ENCODE data around the gene AKTIP. TPM values are rescaled to one million over a fixed set of nuclear protein-coding genes. Genes with fewer than 3 reads are reported as not detected.
A peak's percentile ranks its signal among the peaks of the same experiment; 100 is the strongest.
"Not testable (repeated sequence)": the region's sequence is repeated elsewhere in the genome, so short reads cannot be mapped to it uniquely, and the experiment has no call there.

The AKTIP gene
- total RNA-seq, 1 donor from 2014 or later = 32.2 TPM

- TF ChIP-seq POLR2A (IDR thresholded peaks at IDR 0.05) = no peak
- no peak for TF ChIP-seq POLR2AphosphoS5 (IDR thresholded peaks at IDR 0.05; ENCODE audit: insufficient read depth in 1 of 2, low read depth in 1 of 2)
- no peak for TF ChIP-seq CTCF (IDR thresholded peaks at IDR 0.05)
- Histone ChIP-seq H3K36me3 (no peaks in the 10 kb centered on the region), H3K27ac (no peak overlapping the region), H3K27me3 (no peaks in the 10 kb centered on the region), H3K4me3 (no peak overlapping the region), H3K4me1 (no peaks in the 10 kb centered on the region), H3K9me3 (no peaks in the 10 kb centered on the region)
- no peak for DNase-seq (ENCODE audit: extremely low spot score in 2 of 2)
- intact Hi-C loops (cut with DNase I) = no loop called here
These were observed 12.8 kb upstream of the AKTIP start for GRCh38 chr16:53515811-53516210.

DNA sequence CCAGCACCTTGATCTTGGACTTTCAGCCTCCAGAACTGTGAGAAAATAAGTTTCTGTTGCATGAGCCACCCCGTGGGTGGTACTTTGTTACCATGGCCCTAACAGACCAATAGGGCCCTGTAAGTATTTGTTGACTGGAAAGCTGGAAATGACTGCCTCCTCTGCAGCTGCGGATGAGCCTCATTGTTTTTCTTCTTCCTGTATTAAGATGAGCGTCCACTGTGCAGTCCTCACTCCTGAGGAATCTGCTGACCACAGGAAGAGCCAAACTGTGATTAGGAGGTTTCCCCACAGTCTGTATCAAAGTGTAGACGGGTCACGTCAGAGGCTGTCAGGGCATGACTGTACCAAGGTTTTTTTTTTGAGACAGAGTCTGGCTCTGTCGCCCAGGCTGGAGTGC, 12.2 kb upstream of the AKTIP start:
- H3K9me3 ChIP-seq = no peaks in the 10 kb centered on the region
- peaks cover 1% of the 10 kb centered on the region for H3K4me1 ChIP-seq
- TF ChIP-seq POLR2A (IDR thresholded peaks at IDR 0.05) = no peak
- no peak for TF ChIP-seq POLR2AphosphoS5 (IDR thresholded peaks at IDR 0.05; ENCODE audit: insufficient read depth in 1 of 2, low read depth in 1 of 2)
- no peak for TF ChIP-seq CTCF (IDR thresholded peaks at IDR 0.05)
- intact Hi-C loops (cut with DNase I) = no loop called here
- H3K27ac ChIP-seq = no peak overlapping the region
- H3K36me3 ChIP-seq = no peaks in the 10 kb centered on the region
- no peaks in the 10 kb centered on the region for H3K27me3 ChIP-seq
- no peak for DNase-seq (ENCODE audit: extremely low spot score in 2 of 2)
- H3K4me3 ChIP-seq = no peak overlapping the region

DNA sequence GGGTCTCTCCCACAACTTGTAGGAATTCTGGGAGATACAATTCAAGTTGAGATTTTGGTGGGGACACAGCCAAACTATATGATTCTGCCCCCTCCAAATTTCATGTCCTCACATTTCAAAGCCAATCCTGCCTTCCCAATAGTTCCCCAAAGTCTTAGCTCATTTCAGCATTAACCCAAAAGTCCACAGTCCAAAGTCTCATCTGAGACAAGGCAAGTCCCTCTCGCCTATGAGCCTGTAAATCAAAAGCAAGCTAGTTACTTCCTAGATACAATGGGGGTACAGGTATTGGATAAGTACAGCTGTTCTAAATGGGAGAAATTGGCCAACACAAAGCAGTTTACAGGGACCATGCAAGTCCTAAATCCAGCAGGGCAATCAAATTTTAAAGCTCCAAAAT, 9.8 kb upstream of the AKTIP start:
- H3K4me3 ChIP-seq; H3K27me3 ChIP-seq; H3K9me3 ChIP-seq; intact Hi-C loops (cut with DNase I); H3K4me1 ChIP-seq; DNase-seq (ENCODE audit: extremely low spot score in 2 of 2); H3K36me3 ChIP-seq; H3K27ac ChIP-seq: not testable (repeated sequence)

DNA sequence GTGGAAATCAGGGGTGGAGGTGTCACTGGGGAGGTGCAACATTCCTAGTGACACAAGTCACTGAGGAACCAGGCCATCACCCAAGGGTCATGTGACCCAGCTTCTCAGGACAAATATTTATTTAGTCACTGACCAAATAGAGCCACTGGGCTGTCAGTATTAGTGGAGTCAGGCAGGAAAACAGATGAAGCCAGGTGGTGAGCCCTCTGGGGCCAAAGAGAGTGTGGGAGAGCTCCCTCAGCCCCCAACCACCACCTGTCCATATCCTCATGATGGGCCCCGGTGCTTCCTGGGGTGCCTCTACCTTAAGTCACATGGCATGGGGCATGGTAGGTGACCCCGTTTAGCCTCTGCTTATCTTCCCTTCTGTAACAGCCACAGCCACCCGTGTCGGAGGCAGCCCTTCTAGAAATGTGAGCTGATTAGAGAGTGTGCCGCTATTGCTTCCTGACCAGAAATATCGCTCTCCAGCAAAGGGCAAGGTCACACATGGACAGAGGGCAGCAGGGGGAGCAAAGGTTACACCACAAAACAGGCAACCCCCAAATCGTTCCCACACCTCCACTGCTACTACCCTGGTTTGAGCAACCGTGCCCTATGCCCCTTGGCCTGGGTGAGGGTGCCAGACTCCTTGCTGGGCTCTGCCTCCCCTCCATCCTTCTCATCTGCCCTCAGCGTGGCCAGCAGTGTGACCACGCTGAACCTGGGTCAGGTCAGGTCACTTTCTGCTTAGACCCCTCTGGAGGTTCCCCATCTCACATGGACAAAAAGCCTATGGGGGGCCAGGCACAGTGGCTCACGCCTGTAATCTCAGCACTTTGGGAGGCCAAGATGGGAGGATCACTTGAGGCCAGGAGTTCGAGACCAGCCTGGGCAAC, 8.6 kb upstream of the AKTIP start:
- Histone ChIP-seq H3K27me3 (no peaks in the 10 kb centered on the region), H3K9me3 (no peaks in the 10 kb centered on the region), H3K4me1 (peaks cover 5% of the 10 kb centered on the region), H3K36me3 (no peaks in the 10 kb centered on the region), H3K27ac (no peak overlapping the region), H3K4me3 (no peak overlapping the region)
- DNase-seq (ENCODE audit: extremely low spot score in 2 of 2) = no peak
- intact Hi-C loops (cut with DNase I) = no loop called here
- TF ChIP-seq CTCF (IDR thresholded peaks at IDR 0.05) = no peak
- TF ChIP-seq POLR2AphosphoS5 (IDR thresholded peaks at IDR 0.05; ENCODE audit: insufficient read depth in 1 of 2, low read depth in 1 of 2) = no peak
- no peak for TF ChIP-seq POLR2A (IDR thresholded peaks at IDR 0.05)

DNA sequence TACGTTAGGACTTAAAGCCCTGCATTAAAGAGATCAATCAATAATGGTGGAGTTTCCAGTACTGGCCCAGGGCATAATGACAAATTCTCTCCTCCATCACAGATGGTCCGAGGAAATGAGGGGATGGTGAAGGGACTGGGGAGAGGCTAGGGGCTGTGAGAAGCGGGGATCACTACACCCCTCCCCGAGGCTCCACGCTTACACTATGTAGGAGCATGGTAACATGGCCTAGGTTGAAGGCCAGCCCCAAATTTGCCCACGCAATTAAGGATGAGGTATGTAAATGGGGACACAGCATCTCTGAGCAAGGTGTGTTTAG, 8.0 kb upstream of the AKTIP start:
- Histone ChIP-seq H3K4me3 (no peak overlapping the region), H3K27me3 (no peaks in the 10 kb centered on the region), H3K9me3 (no peaks in the 10 kb centered on the region), H3K36me3 (no peaks in the 10 kb centered on the region), H3K4me1 (peaks cover 5% of the 10 kb centered on the region), H3K27ac (peak overlapping the region; percentile 17)
- no peak for DNase-seq (ENCODE audit: extremely low spot score in 2 of 2)
- intact Hi-C loops (cut with DNase I) = no loop called here
- TF ChIP-seq CTCF (IDR thresholded peaks at IDR 0.05) = no peak
- no peak for TF ChIP-seq POLR2AphosphoS5 (IDR thresholded peaks at IDR 0.05; ENCODE audit: insufficient read depth in 1 of 2, low read depth in 1 of 2)
- TF ChIP-seq POLR2A (IDR thresholded peaks at IDR 0.05) = no peak
